NOMO-1 (cell line): Measurements from ENCODE around the gene EFCAB9.

Source experiments
- DNase-seq, 2 experiments: peaks; one replicate each; lab custom pipeline; 2025; ENCODE audit not compliant: unreplicated experiment in 2 of 2; lab: John Stamatoyannopoulos, UW

The EFCAB9 gene

GRCh38 chr5:172164769-172165212 lies 29.2 kb upstream of the EFCAB9 start:
- no peak for DNase-seq

- DNase-seq = no peak
Observed at GRCh38 chr5:172165465-172165864, 28.5 kb upstream of the EFCAB9 start.

- DNase-seq = no peak
Observed at GRCh38 chr5:172166030-172166826, 27.7 kb upstream of the EFCAB9 start.

- DNase-seq = no peak
Observed at GRCh38 chr5:172167895-172168294, 26.1 kb upstream of the EFCAB9 start.

DNA sequence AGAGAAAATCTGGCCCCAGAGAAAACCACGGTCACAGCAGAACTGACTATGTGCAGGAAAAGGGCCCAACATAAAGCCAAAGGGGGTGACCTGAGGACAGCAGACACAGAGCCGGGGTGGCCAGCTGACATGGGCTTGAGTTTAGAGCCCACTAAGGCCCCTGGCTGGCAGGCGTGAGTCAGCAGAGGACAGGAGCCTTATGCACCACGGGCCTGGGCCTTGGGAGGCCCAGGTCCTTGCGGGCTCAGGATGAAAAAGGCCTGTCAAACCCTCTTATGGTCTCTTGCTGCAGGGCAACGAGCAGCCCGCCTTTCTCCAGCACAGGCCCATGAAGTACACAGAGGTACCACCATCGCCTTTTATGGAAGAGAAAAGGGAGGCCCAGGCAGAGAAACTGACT lies 25.7 kb upstream of the EFCAB9 start:
- DNase-seq = no peak

- DNase-seq = no peak
Observed at GRCh38 chr5:172169216-172169615, 24.8 kb upstream of the EFCAB9 start.

- DNase-seq = no peak
Observed at GRCh38 chr5:172170251-172170701, 23.7 kb upstream of the EFCAB9 start.

- no peak for DNase-seq
Observed at GRCh38 chr5:172171118-172171517, 22.9 kb upstream of the EFCAB9 start.

DNA sequence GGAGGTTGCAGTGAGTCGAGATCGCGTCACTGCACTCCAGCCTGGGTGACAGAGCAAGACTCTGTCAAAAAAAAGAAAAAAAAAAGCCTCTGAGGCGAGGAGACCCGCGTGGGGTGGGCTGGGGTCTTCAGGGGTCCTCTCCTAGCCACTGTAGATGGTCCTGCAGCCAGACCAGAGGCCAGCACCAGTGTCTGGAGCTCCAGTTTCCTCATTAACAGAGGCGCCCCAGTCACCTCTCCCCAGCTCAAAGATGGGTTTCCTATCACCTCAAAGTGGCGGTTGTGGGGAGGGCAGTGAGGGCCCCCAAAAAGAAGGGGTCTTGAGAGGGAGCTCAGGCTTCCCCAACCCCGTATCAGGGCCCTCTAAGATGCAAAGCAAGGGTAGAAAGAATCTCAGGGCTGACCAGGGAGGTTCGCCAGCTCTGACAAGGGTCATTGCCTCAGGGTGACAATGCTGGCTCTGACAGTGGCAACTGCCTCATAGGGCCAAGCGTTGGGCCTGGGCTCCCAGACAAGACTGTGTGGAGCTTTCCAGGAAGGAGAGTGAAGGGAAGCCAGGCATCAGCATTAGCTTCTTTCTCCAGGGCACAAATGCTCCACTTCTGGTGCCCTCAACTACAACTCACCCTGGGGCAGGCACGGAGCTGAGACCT lies 20.9 kb upstream of the EFCAB9 start:
- no peak for DNase-seq

GRCh38 chr5:172173564-172174153 lies 20.3 kb upstream of the EFCAB9 start:
- peak; percentile 74 to 80 for DNase-seq

GRCh38 chr5:172175263-172175719 lies 18.7 kb upstream of the EFCAB9 start:
- peak; percentile 88 to 95 for DNase-seq

GRCh38 chr5:172177176-172177575 lies 16.8 kb upstream of the EFCAB9 start:
- DNase-seq = no peak

DNA sequence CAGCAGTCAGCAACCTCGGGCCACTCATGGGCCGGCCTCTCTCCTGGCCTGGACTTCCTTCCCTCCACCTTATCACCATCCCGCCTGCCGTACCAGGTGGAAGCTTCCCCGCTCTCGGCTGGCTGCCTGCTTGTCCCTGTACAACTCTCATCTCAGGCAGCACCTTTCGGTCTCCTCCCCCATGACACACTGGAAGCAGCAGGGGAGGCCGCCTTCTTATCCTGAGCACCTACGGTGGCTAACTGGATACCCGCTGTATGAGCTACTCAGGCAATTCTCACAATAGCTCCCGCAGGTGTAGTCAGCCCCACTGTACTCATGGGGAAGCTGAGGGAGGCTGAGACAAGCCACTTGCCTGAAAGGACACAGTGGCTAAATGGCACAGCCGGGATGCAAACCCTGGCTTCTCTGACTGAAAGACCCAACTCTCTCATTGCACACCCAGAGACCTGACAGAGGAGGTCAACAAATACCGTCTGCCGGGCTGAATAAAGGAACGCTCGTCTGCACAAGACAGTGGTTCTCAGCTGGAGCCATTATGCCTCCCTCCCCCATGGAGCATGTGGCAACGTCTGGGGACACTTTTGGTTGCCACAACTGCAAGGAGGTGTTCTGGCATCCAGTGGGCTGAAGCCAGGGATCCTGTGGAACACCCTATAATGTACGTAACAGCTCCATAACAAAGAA lies 15.5 kb upstream of the EFCAB9 start:
- DNase-seq = no peak

GRCh38 chr5:172178991-172179989 lies 14.7 kb upstream of the EFCAB9 start:
- DNase-seq = peak; percentile 83 to 84

- DNase-seq = no peak
Observed at GRCh38 chr5:172180936-172181335, 13.0 kb upstream of the EFCAB9 start.

GRCh38 chr5:172182291-172182690 lies 11.7 kb upstream of the EFCAB9 start:
- no peak for DNase-seq

DNA sequence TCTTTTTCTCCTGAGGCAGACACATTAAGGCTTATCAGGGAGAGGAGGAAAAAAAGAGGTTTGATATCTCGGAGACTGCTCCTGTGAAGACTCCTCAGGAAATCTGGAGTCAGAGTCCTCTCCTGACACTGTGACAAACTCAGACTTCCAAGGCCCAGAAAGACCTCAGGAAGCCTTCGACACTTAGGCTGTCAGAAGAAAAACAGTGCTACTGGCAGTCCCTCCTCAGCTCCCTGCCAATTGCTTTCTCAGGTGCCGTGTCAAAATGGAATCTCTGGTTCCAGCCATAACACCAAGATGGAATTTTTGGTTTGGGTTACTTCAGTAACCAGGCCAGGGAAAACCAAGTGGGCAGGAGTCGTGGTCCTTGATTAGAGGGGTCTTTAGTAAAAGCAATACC lies 10.1 kb upstream of the EFCAB9 start:
- DNase-seq = no peak

DNA sequence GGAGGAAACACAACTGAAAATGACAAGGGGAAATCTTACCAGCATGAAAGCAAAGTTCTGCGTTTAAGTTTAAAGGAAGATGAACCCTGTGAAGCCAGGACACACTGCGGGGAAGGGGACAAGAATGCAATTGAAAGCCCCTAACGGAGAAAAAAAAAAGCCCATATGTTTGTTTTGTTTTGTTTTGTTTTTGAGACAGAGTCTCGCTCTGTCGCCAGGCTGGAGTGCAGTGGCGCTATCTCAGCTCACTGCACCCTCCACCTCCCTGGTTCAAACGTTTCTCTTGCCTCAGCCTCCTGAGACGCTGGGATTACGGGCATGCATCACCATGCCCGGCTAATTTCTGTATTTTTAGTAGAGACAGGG lies 8.9 kb upstream of the EFCAB9 start:
- DNase-seq = no peak

GRCh38 chr5:172186114-172186695 lies 7.8 kb upstream of the EFCAB9 start:
- no peak for DNase-seq
